HL-60 (cell line): ENCODE data around the gene PTPRD.

Experiments used
- DNase-seq, 2 experiments: peaks; one replicate each; pipeline ENCODE4 v3.0.0-alpha.2; 2010 to 2020; ENCODE audit warnings: low read depth in 1 of 2, low spot score in 1 of 2
- H3K27ac ChIP-seq: fragments of 250-450 bp; sonication (Bioruptor Pico); replicated peaks from 2 replicates; pipeline ENCODE4 v1.5.1; 2020; ENCODE audit warnings: mild to moderate bottlenecking, moderate library complexity
- H3K27me3 ChIP-seq: fragments of 250-450 bp; sonication (Bioruptor Pico); 2 replicates; pipeline ENCODE4 v1.5.1; 2021; ENCODE audit warnings: mild to moderate bottlenecking, moderate library complexity; ENCODE audit not compliant: insufficient read depth, poor library complexity, severe bottlenecking
- H3K4me3 ChIP-seq: replicated peaks from 2 replicates; pipeline ENCODE4 v1.5.1; 2011; ENCODE audit warnings: mild to moderate bottlenecking, control low read depth, low read length; ENCODE audit not compliant: insufficient read depth
- CTCF ChIP-seq: IDR thresholded peaks from one replicate; pipeline ENCODE4 v1.5.1; 2011; ENCODE audit warnings: low read length, control low read depth, inconsistent platforms; ENCODE audit not compliant: insufficient read depth
- GABPA ChIP-seq: IDR thresholded peaks from 2 replicates; pipeline ENCODE4 v1.6.1; 2012; ENCODE audit warnings: low read depth
- POLR2AphosphoS5 ChIP-seq: IDR thresholded peaks from 2 replicates; pipeline ENCODE4 v1.6.1; 2012; ENCODE audit warnings: low read depth
- REST ChIP-seq: IDR thresholded peaks from 2 replicates; pipeline ENCODE4 v1.6.1; 2012; ENCODE audit warnings: low read depth; ENCODE audit not compliant: insufficient replicate concordance
- SPI1 ChIP-seq: IDR thresholded peaks from 2 replicates; pipeline ENCODE4 v1.6.1; 2012; ENCODE audit warnings: low read depth, mild to moderate bottlenecking, borderline replicate concordance

PTPRD gene

GRCh38 chr9:8338767-8339510 is 2273.9 kb downstream of the PTPRD start:
- TF ChIP-seq POLR2AphosphoS5 (no peak), REST (no peak), GABPA (no peak), CTCF (no peak), SPI1 (no peak)
- no peak for DNase-seq
- Histone ChIP-seq H3K4me3 (no peak overlapping the region), H3K27me3 (no peaks in the 10 kb centered on the region), H3K27ac (no peak overlapping the region)

GRCh38 chr9:8337834-8338766 is 2274.7 kb downstream of the PTPRD start:
- H3K27me3 ChIP-seq = no peaks in the 10 kb centered on the region
- no peak for DNase-seq
- H3K4me3 ChIP-seq = no peak overlapping the region
- no peak overlapping the region for H3K27ac ChIP-seq
- TF ChIP-seq POLR2AphosphoS5 (no peak), GABPA (no peak), REST (no peak)

GRCh38 chr9:8332871-8333270 is 2279.9 kb downstream of the PTPRD start:
- TF ChIP-seq SPI1 (no peak), CTCF (no peak), GABPA (no peak), POLR2AphosphoS5 (no peak), REST (no peak)

More at GRCh38 chr9:8332871-8333270, 2279.9 kb downstream of the PTPRD start:
- Histone ChIP-seq H3K27me3 (no peaks in the 10 kb centered on the region), H3K27ac (no peak overlapping the region), H3K4me3 (no peak overlapping the region)
- DNase-seq = no peak
